WTC11 (cell line): Measurements from ENCODE around the gene PDGFRB.

Experiments
- CREB1 ChIP-seq: sonication (generic); formaldehyde crosslinking; IDR thresholded peaks from 2 replicates; pipeline ENCODE4 v1.8.0; 2023; ENCODE audit warnings: mild to moderate bottlenecking, missing genetic modification reagents
- GABPB1 ChIP-seq: sonication (generic); formaldehyde crosslinking; IDR thresholded peaks from 2 replicates; pipeline ENCODE4 v1.8.1; 2023; ENCODE audit warnings: mild to moderate bottlenecking, missing genetic modification reagents
- NR3C1 ChIP-seq: sonication (generic); formaldehyde crosslinking; conservative IDR thresholded peaks from 2 replicates; pipeline ENCODE4 v1.8.1; 2023; ENCODE audit warnings: low read depth, mild to moderate bottlenecking, missing genetic modification reagents
- TF ChIP-seq, protein P1 (sequence below): fragments of 200-600 bp; IDR thresholded peaks from 2 replicates; pipeline ENCODE4 v1.8.0; 2022; ENCODE audit warnings: antibody characterized with exemption
- TF ChIP-seq, protein P2 (sequence below): sonication (generic); formaldehyde crosslinking; IDR thresholded peaks from 2 replicates; pipeline ENCODE4 v1.8.0; 2022; ENCODE audit warnings: mild to moderate bottlenecking, missing genetic modification reagents
- TF ChIP-seq, protein P3 (sequence below): sonication (generic); formaldehyde crosslinking; conservative IDR thresholded peaks from 2 replicates; pipeline ENCODE4 v1.8.1; 2022; ENCODE audit warnings: mild to moderate bottlenecking, missing genetic modification reagents

DNA sequence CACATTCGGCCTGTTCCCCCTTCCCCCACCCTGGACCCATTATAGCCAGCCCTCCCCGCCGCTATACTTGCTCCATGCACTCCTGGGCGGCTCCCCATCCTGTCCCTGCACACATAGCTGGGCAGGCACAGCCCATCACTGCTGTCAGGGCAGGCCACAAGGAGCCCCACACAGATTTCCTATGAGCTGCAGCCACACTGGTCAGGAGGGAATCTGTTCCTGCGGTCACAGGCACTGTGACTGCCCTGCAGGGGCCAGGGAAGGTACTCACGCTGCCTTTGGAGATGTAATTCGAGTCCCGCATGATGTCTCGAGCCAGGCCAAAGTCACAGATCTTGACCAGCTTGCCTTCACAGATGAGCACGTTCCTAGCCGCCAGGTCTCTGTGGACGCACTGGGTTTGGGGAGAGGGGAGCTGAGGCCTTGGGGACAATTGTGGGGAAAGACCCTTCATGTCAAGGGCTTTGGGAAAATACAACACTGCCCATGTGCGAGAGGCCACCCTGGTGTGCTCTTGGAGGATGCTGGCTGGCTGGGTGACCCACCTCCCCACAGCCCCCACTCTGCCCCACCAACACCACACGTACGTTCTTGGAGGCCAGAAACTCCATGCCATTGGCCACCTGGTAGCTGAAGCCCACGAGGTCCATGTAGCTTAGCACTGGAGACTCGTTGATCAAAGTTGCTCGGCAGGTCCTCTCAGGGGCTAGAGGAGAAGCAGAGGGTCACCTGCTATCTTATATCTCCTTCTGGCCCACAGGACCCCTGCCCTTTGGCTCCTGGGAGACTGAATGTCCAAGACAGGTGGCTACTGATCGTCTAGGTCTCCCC, 34.8 kb downstream of the PDGFRB start:
- TF ChIP-seq, protein P1, sequence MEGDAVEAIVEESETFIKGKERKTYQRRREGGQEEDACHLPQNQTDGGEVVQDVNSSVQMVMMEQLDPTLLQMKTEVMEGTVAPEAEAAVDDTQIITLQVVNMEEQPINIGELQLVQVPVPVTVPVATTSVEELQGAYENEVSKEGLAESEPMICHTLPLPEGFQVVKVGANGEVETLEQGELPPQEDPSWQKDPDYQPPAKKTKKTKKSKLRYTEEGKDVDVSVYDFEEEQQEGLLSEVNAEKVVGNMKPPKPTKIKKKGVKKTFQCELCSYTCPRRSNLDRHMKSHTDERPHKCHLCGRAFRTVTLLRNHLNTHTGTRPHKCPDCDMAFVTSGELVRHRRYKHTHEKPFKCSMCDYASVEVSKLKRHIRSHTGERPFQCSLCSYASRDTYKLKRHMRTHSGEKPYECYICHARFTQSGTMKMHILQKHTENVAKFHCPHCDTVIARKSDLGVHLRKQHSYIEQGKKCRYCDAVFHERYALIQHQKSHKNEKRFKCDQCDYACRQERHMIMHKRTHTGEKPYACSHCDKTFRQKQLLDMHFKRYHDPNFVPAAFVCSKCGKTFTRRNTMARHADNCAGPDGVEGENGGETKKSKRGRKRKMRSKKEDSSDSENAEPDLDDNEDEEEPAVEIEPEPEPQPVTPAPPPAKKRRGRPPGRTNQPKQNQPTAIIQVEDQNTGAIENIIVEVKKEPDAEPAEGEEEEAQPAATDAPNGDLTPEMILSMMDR = no peak
- TF ChIP-seq CREB1 = no peak
- TF ChIP-seq GABPB1 = no peak
- TF ChIP-seq, protein P2, sequence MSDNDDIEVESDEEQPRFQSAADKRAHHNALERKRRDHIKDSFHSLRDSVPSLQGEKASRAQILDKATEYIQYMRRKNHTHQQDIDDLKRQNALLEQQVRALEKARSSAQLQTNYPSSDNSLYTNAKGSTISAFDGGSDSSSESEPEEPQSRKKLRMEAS (CRISPR knock-in tag) = no peak
- TF ChIP-seq, protein P3, sequence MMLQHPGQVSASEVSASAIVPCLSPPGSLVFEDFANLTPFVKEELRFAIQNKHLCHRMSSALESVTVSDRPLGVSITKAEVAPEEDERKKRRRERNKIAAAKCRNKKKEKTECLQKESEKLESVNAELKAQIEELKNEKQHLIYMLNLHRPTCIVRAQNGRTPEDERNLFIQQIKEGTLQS = no peak
- no peak for TF ChIP-seq NR3C1 (CRISPR knock-in tag)
